ENCODE results near the gene ZBTB9.
"Not testable (repeated sequence)": the region's sequence is repeated elsewhere in the genome, so short reads cannot be mapped to it uniquely, and the experiment has no call there.

Gene ZBTB9

DNA sequence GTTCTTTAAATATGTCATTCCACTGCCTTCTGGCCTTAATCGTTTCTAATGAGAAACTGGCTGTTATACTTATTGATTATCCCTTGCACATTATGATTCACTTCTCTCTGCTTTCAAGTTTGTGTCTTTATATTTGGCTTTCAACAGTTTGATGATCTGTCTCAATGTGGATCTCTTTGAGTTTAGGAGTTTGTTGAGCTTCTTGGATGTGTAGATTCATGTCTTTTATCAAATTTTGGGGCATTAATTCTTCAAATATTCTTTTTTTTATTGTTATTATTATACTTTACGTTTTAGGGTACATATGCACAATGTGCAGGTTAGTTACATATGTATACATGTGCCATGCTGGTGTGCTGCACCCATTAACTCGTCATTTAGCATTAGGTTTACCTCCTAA lies 29.3 kb downstream of the ZBTB9 start:
- TF ChIP-seq, protein P1, sequence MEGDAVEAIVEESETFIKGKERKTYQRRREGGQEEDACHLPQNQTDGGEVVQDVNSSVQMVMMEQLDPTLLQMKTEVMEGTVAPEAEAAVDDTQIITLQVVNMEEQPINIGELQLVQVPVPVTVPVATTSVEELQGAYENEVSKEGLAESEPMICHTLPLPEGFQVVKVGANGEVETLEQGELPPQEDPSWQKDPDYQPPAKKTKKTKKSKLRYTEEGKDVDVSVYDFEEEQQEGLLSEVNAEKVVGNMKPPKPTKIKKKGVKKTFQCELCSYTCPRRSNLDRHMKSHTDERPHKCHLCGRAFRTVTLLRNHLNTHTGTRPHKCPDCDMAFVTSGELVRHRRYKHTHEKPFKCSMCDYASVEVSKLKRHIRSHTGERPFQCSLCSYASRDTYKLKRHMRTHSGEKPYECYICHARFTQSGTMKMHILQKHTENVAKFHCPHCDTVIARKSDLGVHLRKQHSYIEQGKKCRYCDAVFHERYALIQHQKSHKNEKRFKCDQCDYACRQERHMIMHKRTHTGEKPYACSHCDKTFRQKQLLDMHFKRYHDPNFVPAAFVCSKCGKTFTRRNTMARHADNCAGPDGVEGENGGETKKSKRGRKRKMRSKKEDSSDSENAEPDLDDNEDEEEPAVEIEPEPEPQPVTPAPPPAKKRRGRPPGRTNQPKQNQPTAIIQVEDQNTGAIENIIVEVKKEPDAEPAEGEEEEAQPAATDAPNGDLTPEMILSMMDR (IDR thresholded peaks at IDR 0.05; ENCODE audit: low read depth, low read length, missing control alignments): no peak
- no peak for DNase-seq (ENCODE audit: extremely low read depth, low read depth)
- H3K4me3 ChIP-seq (replicated peaks; ENCODE audit: low read depth, low read length): no peak overlapping the region

DNA sequence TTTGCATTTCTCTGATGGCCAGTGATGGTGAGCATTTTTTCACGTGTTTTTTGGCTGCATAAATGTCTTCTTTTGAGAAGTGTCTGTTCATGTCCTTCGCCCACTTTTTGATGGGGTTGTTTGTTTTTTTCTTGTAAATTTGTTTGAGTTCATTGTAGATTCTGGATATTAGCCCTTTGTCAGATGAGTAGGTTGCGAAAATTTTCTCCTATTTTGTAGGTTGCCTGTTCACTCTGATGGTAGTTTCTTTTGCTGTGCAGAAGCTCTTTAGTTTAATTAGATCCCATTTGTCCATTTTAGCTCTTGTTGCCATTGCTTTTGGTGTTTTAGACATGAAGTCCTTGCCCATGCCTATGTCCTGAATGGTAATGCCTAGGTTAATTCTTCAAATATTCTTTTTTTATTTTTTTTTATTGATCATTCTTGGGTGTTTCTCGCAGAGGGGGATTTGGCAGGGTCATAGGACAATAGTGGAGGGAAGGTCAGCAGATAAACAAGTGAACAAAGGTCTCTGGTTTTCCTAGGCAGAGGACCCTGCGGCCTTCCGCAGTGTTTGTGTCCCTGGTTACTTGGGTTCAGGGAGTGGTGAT lies 30.4 kb downstream of the ZBTB9 start:
- not testable (repeated sequence) for H3K4me3 ChIP-seq (replicated peaks; ENCODE audit: low read depth, low read length); DNase-seq (ENCODE audit: extremely low read depth, low read depth)

DNA sequence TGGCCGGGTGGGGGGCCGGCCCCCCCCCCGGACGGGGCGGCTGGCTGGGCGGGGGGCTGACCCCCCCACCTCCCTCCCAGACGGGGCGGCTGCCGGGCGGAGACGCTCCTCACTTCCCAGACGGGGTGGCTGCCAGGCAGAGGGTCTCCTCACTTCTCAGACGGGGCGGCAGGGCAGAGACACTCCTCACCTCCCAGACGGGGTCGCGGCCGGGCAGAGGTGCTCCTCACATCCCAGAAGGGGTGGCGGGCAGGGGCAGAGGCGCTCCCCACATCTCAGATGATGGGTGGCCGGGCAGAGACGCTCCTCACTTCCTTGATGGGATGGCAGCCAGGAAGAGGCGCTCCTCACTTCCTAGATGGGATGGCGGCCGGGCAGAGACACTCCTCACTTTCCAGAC lies 31.3 kb downstream of the ZBTB9 start:
- not testable (repeated sequence) for DNase-seq (ENCODE audit: extremely low read depth, low read depth); H3K4me3 ChIP-seq (replicated peaks; ENCODE audit: low read depth, low read length)

DNA sequence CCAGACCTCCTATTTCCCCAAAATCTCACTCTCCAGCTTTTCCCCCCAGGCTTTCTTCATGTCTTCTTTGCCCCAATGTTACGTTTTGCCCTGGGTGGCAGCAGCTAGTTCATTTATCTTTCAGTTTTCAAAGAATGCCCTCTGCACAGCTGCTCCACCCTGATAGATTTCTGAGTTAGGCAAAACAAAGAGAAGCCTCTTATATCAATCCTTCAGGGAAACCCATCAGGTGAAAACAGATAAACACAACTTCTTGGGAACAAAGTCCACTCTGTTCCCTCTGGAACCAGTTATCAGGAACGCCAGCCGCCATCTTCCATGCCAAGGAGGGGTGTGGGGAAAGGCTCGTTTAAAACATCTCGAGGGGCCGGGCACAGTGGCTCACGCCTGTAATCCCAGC lies 34.0 kb downstream of the ZBTB9 start:
- TF ChIP-seq, protein P1 (IDR thresholded peaks at IDR 0.05; ENCODE audit: low read depth, low read length, missing control alignments): no peak
- DNase-seq (ENCODE audit: extremely low read depth, low read depth): no peak

DNA sequence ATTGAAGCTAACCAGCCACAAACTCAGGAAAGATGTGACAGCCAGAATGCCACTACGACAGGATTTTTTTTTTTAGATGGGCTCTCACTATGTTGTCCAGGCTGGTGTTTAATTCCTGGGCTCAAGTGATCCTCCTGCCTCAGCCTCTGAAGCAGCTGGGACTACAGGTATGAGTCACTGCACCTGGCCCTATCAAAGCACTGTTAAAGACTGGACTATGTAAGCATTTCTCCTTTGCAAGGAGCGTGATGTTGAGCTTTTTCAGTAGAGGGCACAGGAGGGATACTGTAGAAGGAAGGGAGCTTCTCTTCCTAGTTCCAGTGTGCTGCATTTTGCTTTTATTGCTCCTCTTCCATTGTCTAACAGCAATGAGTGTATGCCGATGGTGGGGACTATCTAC lies 35.8 kb downstream of the ZBTB9 start:
- H3K4me3 ChIP-seq (replicated peaks; ENCODE audit: low read depth, low read length): no peak overlapping the region
- DNase-seq (ENCODE audit: extremely low read depth, low read depth): no peak

More for the DNA sequence above, 34.0 kb downstream of the ZBTB9 start:
- H3K4me3 ChIP-seq (replicated peaks; ENCODE audit: low read depth, low read length): no peak overlapping the region

DNA sequence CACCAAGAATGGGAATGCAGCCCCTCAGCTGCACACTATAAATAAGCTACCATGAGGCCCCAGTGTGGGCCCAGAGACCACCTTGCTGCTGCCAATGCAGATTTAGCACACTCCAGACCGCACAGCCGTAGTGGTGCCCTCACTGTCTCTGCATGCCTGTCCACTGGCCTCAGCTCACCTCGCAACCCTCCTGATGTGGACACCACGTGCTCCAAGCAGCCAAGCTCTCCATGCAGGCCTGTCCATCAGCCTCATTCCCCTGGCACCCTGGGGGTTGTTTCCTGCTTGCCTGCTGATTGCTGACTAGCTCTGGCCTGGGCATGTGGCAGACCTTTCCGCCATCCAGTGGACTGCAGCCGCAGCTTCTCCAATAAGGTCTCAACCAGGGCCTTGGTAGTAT lies 36.2 kb downstream of the ZBTB9 start:
- TF ChIP-seq, protein P1 (IDR thresholded peaks at IDR 0.05; ENCODE audit: low read depth, low read length, missing control alignments): no peak
- no peak for DNase-seq (ENCODE audit: extremely low read depth, low read depth)
- H3K4me3 ChIP-seq (replicated peaks; ENCODE audit: low read depth, low read length): no peak overlapping the region

More for the DNA sequence above, 35.8 kb downstream of the ZBTB9 start:
- TF ChIP-seq, protein P1 (IDR thresholded peaks at IDR 0.05; ENCODE audit: low read depth, low read length, missing control alignments): no peak

DNA sequence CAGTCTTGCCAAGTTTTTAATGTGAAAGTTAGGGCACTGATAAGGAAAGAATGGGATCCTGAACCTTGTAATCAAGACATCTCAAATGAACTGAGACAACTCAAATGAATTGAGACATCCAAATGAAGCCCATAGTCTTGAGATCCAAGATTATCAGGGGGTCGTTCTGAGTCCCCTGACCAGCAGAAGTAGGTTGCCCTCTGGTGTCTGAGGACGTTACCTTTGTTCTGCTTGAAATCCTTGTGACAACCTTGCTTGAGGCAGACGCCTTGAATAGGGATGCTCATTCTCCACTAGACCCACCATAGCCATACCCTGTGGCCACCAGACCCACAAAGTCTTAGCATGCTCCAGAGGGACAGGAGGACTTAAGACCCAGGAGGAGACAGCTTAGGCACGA lies 37.7 kb downstream of the ZBTB9 start:
- H3K4me3 ChIP-seq (replicated peaks; ENCODE audit: low read depth, low read length): no peak overlapping the region
- no peak for DNase-seq (ENCODE audit: extremely low read depth, low read depth)
- TF ChIP-seq, protein P1 (IDR thresholded peaks at IDR 0.05; ENCODE audit: low read depth, low read length, missing control alignments): no peak

DNA sequence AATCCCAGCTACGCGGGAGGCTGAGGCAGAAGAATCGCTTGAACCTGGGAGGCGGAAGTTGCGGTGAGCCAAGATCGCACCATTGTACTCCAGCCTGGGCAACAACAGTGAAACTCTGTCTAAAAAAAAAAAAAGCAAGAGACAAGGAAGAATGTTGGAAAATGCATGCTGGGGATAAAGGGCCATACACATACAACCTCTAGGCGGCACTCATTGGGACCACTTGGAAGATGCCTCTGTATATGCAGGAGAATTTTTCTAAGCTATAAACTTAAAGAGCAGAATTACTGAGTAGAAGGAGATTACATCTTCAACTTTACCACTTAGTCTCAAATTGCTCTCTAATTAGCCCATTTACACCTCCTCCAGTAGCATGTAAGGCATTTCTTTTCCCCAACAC lies 42.8 kb downstream of the ZBTB9 start:
- DNase-seq (ENCODE audit: extremely low read depth, low read depth): no peak
- TF ChIP-seq, protein P1 (IDR thresholded peaks at IDR 0.05; ENCODE audit: low read depth, low read length, missing control alignments): no peak
- H3K4me3 ChIP-seq (replicated peaks; ENCODE audit: low read depth, low read length): no peak overlapping the region

Data from HFF-Myc (cell line).